Neural progenitor cell (in vitro differentiated cells): ENCODE data around the gene PDSS1. TPM values are rescaled to one million over a fixed set of nuclear protein-coding genes. Genes with fewer than 3 reads are reported as not detected.
A peak's percentile ranks its signal among the peaks of the same experiment; 100 is the strongest.

Experiments used
- DNase-seq: peaks from one replicate; pipeline ENCODE4 v3.0.0-alpha.2; 2016; ENCODE audit warnings: low spot score
- H2AFZ ChIP-seq: fragments of 200-600 bp; sonication (generic); replicated peaks from 2 replicates; pipeline ENCODE4 v1.6.1; 2016; ENCODE audit warnings: antibody characterized with exemption
- H3F3A ChIP-seq: fragments of 200-600 bp; sonication (generic); 2 replicates; pipeline ENCODE4 v1.6.1; 2016; ENCODE audit warnings: antibody characterized with exemption, low read depth
- H3K27ac ChIP-seq: fragments of 200-600 bp; sonication (generic); 2 replicates; pipeline ENCODE4 v1.5.1; 2016; ENCODE audit warnings: mild to moderate bottlenecking
- H3K27me3 ChIP-seq: fragments of 200-600 bp; sonication (generic); 2 replicates; pipeline ENCODE4 v1.6.1; 2016; ENCODE audit warnings: mild to moderate bottlenecking, moderate library complexity
- H3K36me3 ChIP-seq: fragments of 200-600 bp; sonication (generic); 2 replicates; pipeline ENCODE4 v1.5.1; 2016
- H3K4me1 ChIP-seq: fragments of 200-600 bp; sonication (generic); 2 replicates; pipeline ENCODE4 v1.6.1; 2016; ENCODE audit warnings: mixed run types
- H3K4me2 ChIP-seq: fragments of 200-600 bp; sonication (generic); 2 replicates; pipeline ENCODE4 v1.6.1; 2016
- H3K4me3 ChIP-seq: fragments of 200-600 bp; sonication (generic); 2 replicates; pipeline ENCODE4 v1.5.1; 2016
- H3K79me2 ChIP-seq: fragments of 200-600 bp; sonication (generic); 2 replicates; pipeline ENCODE4 v1.6.1; 2016; ENCODE audit warnings: low read depth
- H3K9ac ChIP-seq: fragments of 200-600 bp; sonication (generic); 2 replicates; pipeline ENCODE4 v1.6.1; 2016
- H3K9me3 ChIP-seq: fragments of 200-600 bp; sonication (generic); 2 replicates; pipeline ENCODE4 v1.5.1; 2016; ENCODE audit warnings: low read depth
- H4K20me1 ChIP-seq: fragments of 200-600 bp; sonication (generic); 2 replicates; pipeline ENCODE4 v1.6.1; 2016; ENCODE audit warnings: low read depth
- H3K27ac Mint-ChIP-seq: 3 replicates; pipeline ENCODE4 v1.8.0; 2021; ENCODE audit warnings: mixed read lengths
- H3K27me3 Mint-ChIP-seq: 2 replicates; pipeline ENCODE4 v1.8.0; 2022; ENCODE audit warnings: low read depth, mild to moderate bottlenecking, inconsistent platforms, moderate library complexity, mixed read lengths; ENCODE audit not compliant: insufficient read depth
- H3K36me3 Mint-ChIP-seq: 3 replicates; pipeline ENCODE4 v1.8.0; 2021; ENCODE audit warnings: mixed read lengths
- H3K4me1 Mint-ChIP-seq: 3 replicates; pipeline ENCODE4 v1.8.0; 2021; ENCODE audit warnings: mixed read lengths
- H3K4me3 Mint-ChIP-seq: 3 replicates; pipeline ENCODE4 v1.8.0; 2021; ENCODE audit warnings: mild to moderate bottlenecking, moderate library complexity, mixed read lengths
- H3K9me3 Mint-ChIP-seq: 3 replicates; pipeline ENCODE4 v1.8.0; 2020; ENCODE audit warnings: mixed read lengths
- CTCF ChIP-seq: fragments of 200-600 bp; sonication (generic); IDR thresholded peaks from 2 replicates; pipeline ENCODE4 v1.5.1; 2017; ENCODE audit warnings: antibody characterized with exemption, mild to moderate bottlenecking
- EZH2 ChIP-seq: fragments of 200-600 bp; sonication (generic); IDR thresholded peaks from 2 replicates; pipeline ENCODE4 v1.6.1; 2017; ENCODE audit warnings: antibody characterized with exemption, mild to moderate bottlenecking, moderate library complexity
- EZH2phosphoT487 ChIP-seq: fragments of 200-600 bp; sonication (generic); IDR thresholded peaks from 2 replicates; pipeline ENCODE4 v1.6.1; 2017; ENCODE audit warnings: antibody characterized with exemption
- total RNA-seq: library from RNA; depleted of rRNA; stranded (reverse); fragments of >200 nt; gene quantifications from 2 replicates; pipeline ENCODE4 v1.2.3, GENCODE V29; 2015; ENCODE audit warnings: low replicate concordance

The PDSS1 gene
- total RNA-seq, 1 donor from 2014 or later, result 17.2 TPM

- H3K27me3 Mint-ChIP-seq, result peaks cover 5% of the 10 kb centered on the region
- no peak for DNase-seq
- no peaks in the 10 kb centered on the region for H3K9me3 Mint-ChIP-seq
- Histone ChIP-seq H3K79me2 (peaks cover 42% of the 10 kb centered on the region), H3F3A (no peaks in the 10 kb centered on the region), H3K36me3 (no peaks in the 10 kb centered on the region), H2AFZ (no peak overlapping the region), H3K27ac (no peak overlapping the region), H4K20me1 (no peaks in the 10 kb centered on the region), H3K4me3 (no peak overlapping the region), H3K4me2 (no peak overlapping the region), H3K9ac (no peak overlapping the region), H3K27me3 (no peaks in the 10 kb centered on the region), H3K9me3 (no peaks in the 10 kb centered on the region), H3K4me1 (peaks cover under 1% of the 10 kb centered on the region)
- peaks cover 2% of the 10 kb centered on the region for H3K4me1 Mint-ChIP-seq
- TF ChIP-seq EZH2phosphoT487 (no peak), EZH2 (no peak)
- H3K27ac Mint-ChIP-seq, result no peak overlapping the region
- no peak overlapping the region for H3K4me3 Mint-ChIP-seq
- H3K36me3 Mint-ChIP-seq, result peaks cover 29% of the 10 kb centered on the region
These were observed 6.5 kb downstream of the PDSS1 start for GRCh38 chr10:26703974-26704373.

GRCh38 chr10:26706206-26706605, 8.7 kb downstream of the PDSS1 start:
- Histone ChIP-seq H3K27ac (no peak overlapping the region), H3K27me3 (no peaks in the 10 kb centered on the region), H3F3A (no peaks in the 10 kb centered on the region), H4K20me1 (no peaks in the 10 kb centered on the region), H3K9ac (no peak overlapping the region), H3K4me3 (no peak overlapping the region), H2AFZ (no peak overlapping the region), H3K79me2 (peaks cover 19% of the 10 kb centered on the region), H3K36me3 (no peaks in the 10 kb centered on the region), H3K4me2 (no peak overlapping the region), H3K9me3 (no peaks in the 10 kb centered on the region), H3K4me1 (no peaks in the 10 kb centered on the region)
- DNase-seq, result no peak
- no peaks in the 10 kb centered on the region for H3K9me3 Mint-ChIP-seq
- H3K4me3 Mint-ChIP-seq, result no peak overlapping the region
- no peak for TF ChIP-seq EZH2
- TF ChIP-seq EZH2phosphoT487, result no peak
- no peak for TF ChIP-seq CTCF
- H3K4me1 Mint-ChIP-seq, result no peaks in the 10 kb centered on the region
- H3K36me3 Mint-ChIP-seq, result peaks cover 22% of the 10 kb centered on the region
- H3K27ac Mint-ChIP-seq, result no peak overlapping the region
- peaks cover 4% of the 10 kb centered on the region for H3K27me3 Mint-ChIP-seq

- Histone ChIP-seq H3F3A (no peaks in the 10 kb centered on the region), H3K27ac (no peak overlapping the region), H3K36me3 (no peaks in the 10 kb centered on the region), H3K9me3 (no peaks in the 10 kb centered on the region), H2AFZ (no peak overlapping the region), H3K79me2 (peaks cover 12% of the 10 kb centered on the region), H3K4me3 (no peak overlapping the region), H3K27me3 (no peaks in the 10 kb centered on the region), H4K20me1 (no peaks in the 10 kb centered on the region), H3K4me1 (no peaks in the 10 kb centered on the region), H3K9ac (no peak overlapping the region), H3K4me2 (no peak overlapping the region)
- Mint-ChIP-seq H3K9me3 (no peaks in the 10 kb centered on the region), H3K27me3 (peaks cover 4% of the 10 kb centered on the region), H3K27ac (peak overlapping the region; percentile 36), H3K36me3 (peaks cover 21% of the 10 kb centered on the region), H3K4me3 (no peak overlapping the region), H3K4me1 (no peaks in the 10 kb centered on the region)
- no peak for TF ChIP-seq EZH2phosphoT487
- no peak for TF ChIP-seq EZH2
- DNase-seq, result no peak
These were observed 9.4 kb downstream of the PDSS1 start for GRCh38 chr10:26706936-26707335.

GRCh38 chr10:26711324-26711723, 13.8 kb downstream of the PDSS1 start:
- H3K9me3 Mint-ChIP-seq, result no peaks in the 10 kb centered on the region
- peaks cover 25% of the 10 kb centered on the region for H3K36me3 Mint-ChIP-seq

More at GRCh38 chr10:26711324-26711723, 13.8 kb downstream of the PDSS1 start:
- no peaks in the 10 kb centered on the region for H3K4me1 ChIP-seq
- no peaks in the 10 kb centered on the region for H4K20me1 ChIP-seq
- H3K4me3 ChIP-seq, result no peak overlapping the region
- no peaks in the 10 kb centered on the region for H3K27me3 ChIP-seq
- no peak for DNase-seq
- Mint-ChIP-seq H3K4me3 (no peak overlapping the region), H3K27ac (no peak overlapping the region), H3K27me3 (peaks cover 2% of the 10 kb centered on the region), H3K4me1 (no peaks in the 10 kb centered on the region)
- no peaks in the 10 kb centered on the region for H3F3A ChIP-seq
- no peak overlapping the region for H3K27ac ChIP-seq
- H3K9ac ChIP-seq, result no peak overlapping the region
- no peaks in the 10 kb centered on the region for H3K79me2 ChIP-seq
- no peaks in the 10 kb centered on the region for H3K36me3 ChIP-seq
- H3K9me3 ChIP-seq, result no peaks in the 10 kb centered on the region
- H2AFZ ChIP-seq, result no peak overlapping the region
- TF ChIP-seq EZH2 (no peak), EZH2phosphoT487 (no peak), CTCF (no peak)
- H3K4me2 ChIP-seq, result no peak overlapping the region
